WTC11 (cell line): ENCODE measurements around the gene IL18BP.

ENCODE experiments used
- CREB1 ChIP-seq: sonication (generic); formaldehyde crosslinking; IDR thresholded peaks from 2 replicates; pipeline ENCODE4 v1.8.0; 2023; ENCODE audit warnings: mild to moderate bottlenecking, missing genetic modification reagents
- E2F4 ChIP-seq: sonication (generic); formaldehyde crosslinking; IDR thresholded peaks from 2 replicates; pipeline ENCODE4 v1.8.1; 2022; ENCODE audit warnings: low read depth, mild to moderate bottlenecking, moderate library complexity, missing genetic modification reagents, borderline replicate concordance
- IRF2 ChIP-seq: sonication (generic); formaldehyde crosslinking; IDR thresholded peaks from 2 replicates; pipeline ENCODE4 v1.8.0; 2022; ENCODE audit warnings: low read depth, missing genetic modification reagents, borderline replicate concordance
- SP1 ChIP-seq: sonication (generic); formaldehyde crosslinking; conservative IDR thresholded peaks from 2 replicates; pipeline ENCODE4 v1.8.1; 2022; ENCODE audit warnings: missing genetic modification reagents
- STAT6 ChIP-seq: sonication (generic); formaldehyde crosslinking; conservative IDR thresholded peaks from 2 replicates; pipeline ENCODE4 v1.8.1; 2023; ENCODE audit warnings: mild to moderate bottlenecking, low read depth, missing genetic modification reagents, moderate library complexity

DNA sequence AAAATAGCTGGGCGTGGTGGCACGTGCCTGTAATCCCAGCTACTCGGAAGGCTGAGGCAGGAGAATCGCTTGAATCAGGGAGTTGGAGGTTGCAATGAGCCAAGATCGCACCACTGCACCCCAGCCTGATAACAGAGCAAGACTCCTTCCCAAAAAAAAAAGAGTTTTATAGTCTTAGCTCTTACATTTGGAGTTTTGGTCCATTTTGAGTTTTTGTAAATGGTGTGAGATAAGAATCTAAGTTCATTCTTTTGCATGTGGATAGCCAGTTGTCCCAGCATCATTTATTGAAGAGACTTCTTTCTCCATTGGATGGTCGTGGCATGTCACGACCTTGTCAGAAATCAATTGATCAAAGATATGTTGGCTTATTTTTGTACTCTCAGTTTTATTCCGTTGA lies 35.2 kb upstream of the IL18BP start:
- no peak for TF ChIP-seq E2F4 (CRISPR knock-in tag)
- TF ChIP-seq CREB1 (CRISPR knock-in tag), result no peak
- no peak for TF ChIP-seq SP1 (CRISPR knock-in tag)
- TF ChIP-seq IRF2 (CRISPR knock-in tag), result no peak
- no peak for TF ChIP-seq STAT6
